MCF 10A (cell line): Measurements from ENCODE around the gene EXOC3L1. TPM values are rescaled to one million over a fixed set of nuclear protein-coding genes. Genes with fewer than 3 reads are reported as not detected.

Experiments used
- BruUV-seq: library from RNA; stranded (reverse); fragments of 400-500 nt; replicated peaks from 2 replicates; lab custom pipeline; 2021; lab: Mats Ljungman, UMichigan
- CTCF ChIA-PET: fragments of 300-600 bp; sonication (Branson Sonifier 250); formaldehyde crosslinking; extraction: SDS; loops from one replicate; lab custom pipeline; 2021; ENCODE audit warnings: antibody characterized with exemption, inconsistent platforms; lab: Yijun Ruan, JAX
- POLR2A ChIA-PET: fragments of 300-600, 350-650 bp; sonication (Branson Sonifier 250); formaldehyde crosslinking; extraction: SDS; loops from one replicate; lab custom pipeline; 2020; ENCODE audit warnings: antibody characterized with exemption, inconsistent platforms; lab: Yijun Ruan, JAX
- DNase-seq: peaks from one replicate; pipeline ENCODE4 v3.0.0-alpha.2; 2018; ENCODE audit not compliant: unreplicated experiment
- H3K27ac Mint-ChIP-seq: one replicate; pipeline ENCODE4 v1.8.0; 2022; ENCODE audit warnings: mild to moderate bottlenecking, low read depth, mixed read lengths; ENCODE audit not compliant: unreplicated experiment
- H3K27me3 Mint-ChIP-seq: one replicate; pipeline ENCODE4 v1.8.0; 2022; ENCODE audit warnings: mixed read lengths; ENCODE audit not compliant: insufficient read depth, unreplicated experiment
- H3K36me3 Mint-ChIP-seq: one replicate; pipeline ENCODE4 v1.8.0; 2022; ENCODE audit warnings: mild to moderate bottlenecking, moderate library complexity, mixed read lengths; ENCODE audit not compliant: insufficient read depth, unreplicated experiment
- H3K4me1 Mint-ChIP-seq: one replicate; pipeline ENCODE4 v1.8.0; 2022; ENCODE audit warnings: mixed read lengths; ENCODE audit not compliant: insufficient read depth, unreplicated experiment
- H3K4me3 Mint-ChIP-seq: one replicate; pipeline ENCODE4 v1.8.0; 2022; ENCODE audit warnings: mild to moderate bottlenecking, moderate library complexity, mixed read lengths; ENCODE audit not compliant: unreplicated experiment
- H3K9me3 Mint-ChIP-seq: one replicate; pipeline ENCODE4 v1.8.0; 2022; ENCODE audit warnings: mixed read lengths; ENCODE audit not compliant: unreplicated experiment
- intact Hi-C: fragments of 100-400 bp; cut with micrococcal nuclease; formaldehyde crosslinking; loops from 2 replicates; pipeline ENCODE4 v1.14.1; 2022
- total RNA-seq: library from RNA; stranded (reverse); gene quantifications from 2 replicates; pipeline ENCODE4 v1.2.3, GENCODE V29; 2022
- TF ChIP-seq, protein P1 (sequence below): fragments of 200-600 bp; IDR thresholded peaks from one replicate; pipeline ENCODE4 v1.8.0; 2022; ENCODE audit warnings: antibody characterized with exemption, mild to moderate bottlenecking; ENCODE audit not compliant: unreplicated experiment

Gene EXOC3L1
- total RNA-seq, 1 experiment from 2014 or later: not detected

DNA sequence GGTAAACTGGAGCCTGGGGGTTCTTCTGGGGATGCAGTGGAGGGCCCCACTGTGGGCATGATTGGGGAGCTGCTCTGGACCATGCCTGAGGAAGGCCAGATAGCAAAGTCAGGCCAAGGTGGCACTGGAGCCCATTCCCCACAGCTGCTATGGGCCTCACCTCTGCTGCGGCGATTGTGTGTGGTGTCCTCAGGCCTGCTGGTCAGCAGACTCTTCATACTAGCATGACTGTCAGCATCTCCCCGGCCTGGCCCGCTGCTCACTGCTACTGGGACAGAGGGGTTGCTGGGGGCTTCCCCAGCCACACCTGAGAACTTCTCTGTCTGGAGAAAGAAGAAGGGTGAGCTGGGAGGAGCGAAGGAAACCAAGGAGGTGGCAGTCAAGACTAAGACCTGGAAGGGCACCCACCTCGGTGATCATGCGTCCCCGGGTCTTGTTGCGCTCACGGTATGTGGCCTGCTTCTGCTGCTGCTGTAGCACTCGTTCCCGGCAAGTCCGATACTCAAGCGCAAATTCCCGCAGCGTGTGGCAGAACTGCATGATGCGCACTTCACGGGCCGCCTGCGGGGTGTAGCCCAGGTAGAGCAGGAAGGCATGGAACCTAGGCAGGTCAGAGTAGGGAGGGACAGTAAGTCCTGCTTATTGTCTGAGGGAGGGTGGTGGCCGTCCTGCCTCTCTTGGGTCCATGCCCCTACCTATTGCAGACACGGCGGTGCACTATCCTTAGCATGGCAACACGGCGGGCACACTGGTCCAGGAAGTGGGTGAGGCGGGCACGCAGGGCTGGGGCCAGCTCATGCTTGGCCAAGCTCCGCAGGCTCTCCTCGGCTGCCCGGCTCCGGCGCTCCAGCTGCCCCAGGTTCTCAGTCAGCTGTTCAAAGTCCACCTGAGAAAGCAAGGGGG, 40.2 kb upstream of the EXOC3L1 start:
- H3K27me3 Mint-ChIP-seq: no peaks in the 10 kb centered on the region
- peaks cover 59% of the 10 kb centered on the region for H3K36me3 Mint-ChIP-seq
- peak overlapping the region; percentile 14 for H3K4me3 Mint-ChIP-seq
- ChIA-PET CTCF (interaction anchor here (0.7 kb wide), 1 partner anchor 347 kb away, joined by 3 read pairs; no protein-coding TSS in a partner anchor), POLR2A (interaction anchor here (1.2 kb wide), 1 partner anchor 14 kb away, joined by 3 read pairs; no protein-coding TSS in a partner anchor)
- H3K9me3 Mint-ChIP-seq: no peaks in the 10 kb centered on the region
- DNase-seq: no peak
- intact Hi-C loops: no loop called here
- no peak overlapping the region for H3K27ac Mint-ChIP-seq
- H3K4me1 Mint-ChIP-seq: peaks cover 21% of the 10 kb centered on the region
- BruUV-seq: no TSS peak
- TF ChIP-seq, protein P1, sequence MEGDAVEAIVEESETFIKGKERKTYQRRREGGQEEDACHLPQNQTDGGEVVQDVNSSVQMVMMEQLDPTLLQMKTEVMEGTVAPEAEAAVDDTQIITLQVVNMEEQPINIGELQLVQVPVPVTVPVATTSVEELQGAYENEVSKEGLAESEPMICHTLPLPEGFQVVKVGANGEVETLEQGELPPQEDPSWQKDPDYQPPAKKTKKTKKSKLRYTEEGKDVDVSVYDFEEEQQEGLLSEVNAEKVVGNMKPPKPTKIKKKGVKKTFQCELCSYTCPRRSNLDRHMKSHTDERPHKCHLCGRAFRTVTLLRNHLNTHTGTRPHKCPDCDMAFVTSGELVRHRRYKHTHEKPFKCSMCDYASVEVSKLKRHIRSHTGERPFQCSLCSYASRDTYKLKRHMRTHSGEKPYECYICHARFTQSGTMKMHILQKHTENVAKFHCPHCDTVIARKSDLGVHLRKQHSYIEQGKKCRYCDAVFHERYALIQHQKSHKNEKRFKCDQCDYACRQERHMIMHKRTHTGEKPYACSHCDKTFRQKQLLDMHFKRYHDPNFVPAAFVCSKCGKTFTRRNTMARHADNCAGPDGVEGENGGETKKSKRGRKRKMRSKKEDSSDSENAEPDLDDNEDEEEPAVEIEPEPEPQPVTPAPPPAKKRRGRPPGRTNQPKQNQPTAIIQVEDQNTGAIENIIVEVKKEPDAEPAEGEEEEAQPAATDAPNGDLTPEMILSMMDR: no peak

DNA sequence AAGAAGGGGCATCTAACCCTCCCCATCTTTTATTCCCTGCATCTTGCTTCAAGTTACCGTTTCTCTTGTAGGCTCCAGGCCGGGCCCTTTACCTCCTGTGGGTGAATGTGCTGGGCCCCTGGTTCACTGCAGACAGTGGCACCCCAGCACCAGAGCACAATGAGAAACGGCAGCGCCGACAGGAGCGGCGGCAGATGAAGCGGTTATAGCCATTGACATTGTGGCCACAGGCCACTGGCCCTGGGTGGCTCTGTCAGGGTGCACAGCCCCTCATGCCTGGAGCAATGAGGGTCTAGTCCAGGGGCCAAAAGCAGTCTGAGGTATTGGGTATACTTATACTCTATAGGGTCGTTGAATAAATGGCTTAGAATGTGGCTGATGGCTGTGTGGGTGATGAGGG, 39.0 kb upstream of the EXOC3L1 start:
- POLR2A ChIA-PET: interaction anchor here (0.6 to 4.9 kb wide), 5 partner anchors 9 to 333 kb away, joined by 4 to 87 read pairs (median 4); no protein-coding TSS in a partner anchor
- no peaks in the 10 kb centered on the region for H3K27me3 Mint-ChIP-seq
- no TSS peak for BruUV-seq
- no peak for DNase-seq
- no peak overlapping the region for H3K27ac Mint-ChIP-seq
- peak overlapping the region; percentile 99 for H3K4me3 Mint-ChIP-seq
- CTCF ChIA-PET: interaction anchor here (2.0 to 2.4 kb wide), 2 partner anchors 15 to 18 kb away, joined by 9 to 16 read pairs; no protein-coding TSS in a partner anchor
- TF ChIP-seq, protein P1: no peak
- no peaks in the 10 kb centered on the region for H3K9me3 Mint-ChIP-seq
- intact Hi-C loops: no loop called here
- H3K4me1 Mint-ChIP-seq: peaks cover 21% of the 10 kb centered on the region
- H3K36me3 Mint-ChIP-seq: peaks cover 47% of the 10 kb centered on the region

DNA sequence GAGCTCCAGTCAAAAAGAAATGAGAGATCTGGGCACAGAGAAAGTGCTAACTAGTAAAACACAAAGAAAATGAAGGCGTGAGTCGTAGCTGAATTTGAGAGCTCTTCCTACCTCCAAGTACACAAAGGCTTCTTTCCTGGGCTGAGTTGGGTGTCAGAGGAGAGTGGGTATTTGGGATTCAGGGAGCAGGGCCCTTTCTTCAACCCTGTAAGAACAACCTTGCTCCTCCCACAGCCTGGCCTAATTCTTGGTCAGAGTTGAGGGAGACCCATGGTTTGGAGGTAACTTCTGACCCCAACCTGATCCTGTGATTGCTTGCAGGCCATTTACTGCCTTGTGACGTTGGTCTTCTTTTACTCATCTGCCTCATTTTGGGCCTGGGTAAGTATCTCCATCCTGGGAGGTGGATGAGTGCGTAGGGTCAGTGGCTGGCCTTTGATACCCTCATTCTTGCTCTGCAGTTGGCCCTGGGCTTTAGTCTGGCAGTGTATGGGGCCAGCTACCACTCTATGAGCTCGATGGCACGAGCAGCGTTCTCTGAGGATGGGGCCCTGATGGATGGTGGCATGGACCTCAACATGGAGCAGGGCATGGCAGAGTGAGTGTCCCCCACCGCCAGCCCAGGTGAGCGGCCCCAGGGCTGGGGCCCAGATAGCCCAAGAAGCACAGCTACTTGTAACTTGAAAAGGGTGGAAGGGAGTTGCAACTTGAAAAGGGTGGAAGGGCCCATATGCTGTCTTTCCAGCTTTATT, 38.3 kb upstream of the EXOC3L1 start:
- Mint-ChIP-seq H3K27ac (peak overlapping the region; percentile 99), H3K9me3 (no peaks in the 10 kb centered on the region), H3K4me1 (peaks cover 21% of the 10 kb centered on the region), H3K27me3 (no peaks in the 10 kb centered on the region), H3K4me3 (peak overlapping the region; percentile 99), H3K36me3 (peaks cover 44% of the 10 kb centered on the region)
- DNase-seq: no peak
- CTCF ChIA-PET: interaction anchor here (0.6 to 3.1 kb wide), 12 partner anchors 8 to 210 kb away, joined by 3 to 16 read pairs (median 4); partner anchors contain the start of gene E2F4
- TF ChIP-seq, protein P1: no peak
- POLR2A ChIA-PET: interaction anchor here (0.6 to 5.2 kb wide), 13 partner anchors 10 to 333 kb away, joined by 3 to 87 read pairs (median 6); partner anchors contain the start of genes ATP6V0D1, CTCF, FHOD1 and MATCAP1
- BruUV-seq: no TSS peak
- intact Hi-C loops: no loop called here
